ENCODE measurements around the gene NPAS3. TPM values are rescaled to one million over a fixed set of nuclear protein-coding genes. Genes with fewer than 3 reads are reported as not detected.

The NPAS3 gene
- total RNA-seq, 1 donor from 2014 or later = not detected

DNA sequence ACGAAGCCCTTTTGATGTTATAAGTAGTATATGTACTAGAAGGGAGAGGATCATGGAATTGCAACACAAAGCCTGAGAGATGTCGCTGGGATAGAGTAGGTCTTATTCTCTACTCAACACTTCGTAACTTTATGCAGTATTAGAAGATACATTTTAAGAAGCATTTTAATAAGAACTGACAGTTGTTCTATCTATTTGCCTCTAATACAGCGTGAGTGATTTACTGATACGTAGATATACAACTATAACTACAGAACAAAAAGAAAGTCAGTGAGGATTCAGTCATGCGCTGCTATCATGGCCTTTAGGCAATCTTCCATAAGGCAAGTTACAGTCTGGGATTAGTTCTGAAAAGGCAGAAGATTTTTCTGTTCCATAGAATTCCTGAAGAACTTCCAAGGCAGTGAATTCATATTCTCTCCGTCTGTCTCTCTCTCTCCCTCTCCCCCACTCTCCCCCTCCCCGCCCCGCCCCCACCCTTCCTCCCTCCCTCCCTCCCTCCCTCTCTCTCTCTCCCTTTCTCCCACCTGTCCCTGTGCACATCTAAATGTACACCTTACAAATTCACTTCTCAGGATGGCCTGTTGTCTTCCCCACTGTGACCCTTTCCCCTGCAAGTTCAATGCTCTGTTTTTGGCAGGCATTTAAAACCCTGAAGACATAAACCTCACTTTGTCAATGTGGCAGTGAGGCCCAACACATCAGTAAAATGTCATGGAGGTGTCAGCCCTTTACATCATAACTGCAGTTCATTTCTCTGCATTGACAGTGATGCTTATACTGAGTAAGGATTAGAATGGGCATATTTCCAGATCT is 541.6 kb downstream of the NPAS3 start:
- peaks cover 56% of the 10 kb centered on the region for H3K4me1 ChIP-seq
- no peak for DNase-seq (ENCODE audit: low spot score)
- H3F3A ChIP-seq (ENCODE audit: low read depth) = peaks cover 14% of the 10 kb centered on the region
- peak overlapping the region; percentile 38 for H3K4me2 ChIP-seq
- H3K4me3 ChIP-seq = no peak overlapping the region
- TF ChIP-seq EZH2 (IDR thresholded peaks at IDR 0.05) (no peak), EZH2phosphoT487 (IDR thresholded peaks at IDR 0.05) (no peak)
- TF ChIP-seq, protein P1, sequence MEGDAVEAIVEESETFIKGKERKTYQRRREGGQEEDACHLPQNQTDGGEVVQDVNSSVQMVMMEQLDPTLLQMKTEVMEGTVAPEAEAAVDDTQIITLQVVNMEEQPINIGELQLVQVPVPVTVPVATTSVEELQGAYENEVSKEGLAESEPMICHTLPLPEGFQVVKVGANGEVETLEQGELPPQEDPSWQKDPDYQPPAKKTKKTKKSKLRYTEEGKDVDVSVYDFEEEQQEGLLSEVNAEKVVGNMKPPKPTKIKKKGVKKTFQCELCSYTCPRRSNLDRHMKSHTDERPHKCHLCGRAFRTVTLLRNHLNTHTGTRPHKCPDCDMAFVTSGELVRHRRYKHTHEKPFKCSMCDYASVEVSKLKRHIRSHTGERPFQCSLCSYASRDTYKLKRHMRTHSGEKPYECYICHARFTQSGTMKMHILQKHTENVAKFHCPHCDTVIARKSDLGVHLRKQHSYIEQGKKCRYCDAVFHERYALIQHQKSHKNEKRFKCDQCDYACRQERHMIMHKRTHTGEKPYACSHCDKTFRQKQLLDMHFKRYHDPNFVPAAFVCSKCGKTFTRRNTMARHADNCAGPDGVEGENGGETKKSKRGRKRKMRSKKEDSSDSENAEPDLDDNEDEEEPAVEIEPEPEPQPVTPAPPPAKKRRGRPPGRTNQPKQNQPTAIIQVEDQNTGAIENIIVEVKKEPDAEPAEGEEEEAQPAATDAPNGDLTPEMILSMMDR (IDR thresholded peaks at IDR 0.05) = no peak
- H3K27ac ChIP-seq = no peak overlapping the region
- H3K27me3 Mint-ChIP-seq (ENCODE audit: insufficient read depth, low read depth) = peaks cover 8% of the 10 kb centered on the region
- H3K4me1 Mint-ChIP-seq = peaks cover 67% of the 10 kb centered on the region
- H3K27me3 ChIP-seq = no peaks in the 10 kb centered on the region
- H2AFZ ChIP-seq (replicated peaks) = no peak overlapping the region
- H3K79me2 ChIP-seq (ENCODE audit: low read depth) = no peaks in the 10 kb centered on the region
- no peak overlapping the region for H3K27ac Mint-ChIP-seq
- peaks cover 5% of the 10 kb centered on the region for H4K20me1 ChIP-seq (ENCODE audit: low read depth)
- peaks cover 5% of the 10 kb centered on the region for H3K9me3 Mint-ChIP-seq
- H3K9ac ChIP-seq = no peak overlapping the region
- H3K9me3 ChIP-seq (ENCODE audit: low read depth) = no peaks in the 10 kb centered on the region
- H3K36me3 ChIP-seq = no peaks in the 10 kb centered on the region
- H3K36me3 Mint-ChIP-seq = no peaks in the 10 kb centered on the region
- H3K4me3 Mint-ChIP-seq = no peak overlapping the region

DNA sequence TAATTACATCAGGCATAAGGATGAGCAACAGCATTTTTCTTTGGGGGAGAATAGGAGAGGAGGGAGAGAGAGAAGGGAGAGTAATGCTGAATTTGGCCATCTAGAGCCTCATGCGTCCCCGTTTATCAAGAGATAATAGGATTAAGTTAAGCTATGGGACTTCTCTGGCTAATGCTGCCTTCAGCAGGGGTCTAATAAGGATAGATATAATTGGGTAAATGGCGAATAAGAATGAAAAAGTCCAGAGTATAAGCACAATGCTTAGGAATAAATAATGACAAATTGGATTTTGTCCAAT is 542.2 kb downstream of the NPAS3 start:
- TF ChIP-seq, protein P1 (IDR thresholded peaks at IDR 0.05) = no peak
- TF ChIP-seq EZH2 (IDR thresholded peaks at IDR 0.05) (no peak), EZH2phosphoT487 (IDR thresholded peaks at IDR 0.05) (peak; percentile 74)
- Histone ChIP-seq H3F3A (ENCODE audit: low read depth) (peaks cover 11% of the 10 kb centered on the region), H3K36me3 (no peaks in the 10 kb centered on the region), H3K9me3 (ENCODE audit: low read depth) (no peaks in the 10 kb centered on the region), H2AFZ (replicated peaks) (no peak overlapping the region), H3K4me1 (peaks cover 52% of the 10 kb centered on the region), H3K4me2 (peak overlapping the region; percentile 38), H3K27ac (no peak overlapping the region), H4K20me1 (ENCODE audit: low read depth) (peaks cover 5% of the 10 kb centered on the region), H3K79me2 (ENCODE audit: low read depth) (no peaks in the 10 kb centered on the region), H3K4me3 (no peak overlapping the region), H3K9ac (no peak overlapping the region), H3K27me3 (no peaks in the 10 kb centered on the region)
- H3K4me3 Mint-ChIP-seq = no peak overlapping the region
- peaks cover 8% of the 10 kb centered on the region for H3K27me3 Mint-ChIP-seq (ENCODE audit: insufficient read depth, low read depth)
- peaks cover 67% of the 10 kb centered on the region for H3K4me1 Mint-ChIP-seq
- peaks cover 1% of the 10 kb centered on the region for H3K36me3 Mint-ChIP-seq
- no peak overlapping the region for H3K27ac Mint-ChIP-seq
- H3K9me3 Mint-ChIP-seq = peaks cover 5% of the 10 kb centered on the region
- peak; percentile 37 for DNase-seq (ENCODE audit: low spot score)

DNA sequence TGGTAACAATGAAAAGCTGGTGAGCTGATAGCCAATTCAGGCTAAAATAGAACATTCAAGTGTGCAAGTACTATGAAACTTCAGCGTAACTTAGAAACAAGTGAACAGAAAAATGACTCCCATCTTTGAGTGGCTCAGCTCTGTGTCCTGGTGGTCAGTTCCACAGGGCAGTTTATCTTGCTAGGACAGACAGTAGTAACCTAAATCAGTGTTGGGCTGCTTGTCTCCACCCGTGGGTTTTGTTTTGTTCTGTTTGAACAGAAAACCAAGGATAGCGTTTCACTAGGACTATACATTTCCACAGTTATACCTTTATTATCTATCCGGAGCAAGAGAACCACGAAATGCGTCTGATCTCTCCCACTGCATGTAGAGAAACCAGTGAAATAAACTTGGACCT is 544.4 kb downstream of the NPAS3 start:
- Histone ChIP-seq H3K27ac (no peak overlapping the region), H2AFZ (replicated peaks) (no peak overlapping the region), H3K4me1 (peaks cover 42% of the 10 kb centered on the region), H3K9ac (no peak overlapping the region), H3F3A (ENCODE audit: low read depth) (peaks cover 4% of the 10 kb centered on the region), H3K4me2 (no peak overlapping the region), H3K9me3 (ENCODE audit: low read depth) (no peaks in the 10 kb centered on the region), H3K4me3 (no peak overlapping the region), H3K36me3 (no peaks in the 10 kb centered on the region), H3K79me2 (ENCODE audit: low read depth) (no peaks in the 10 kb centered on the region), H3K27me3 (no peaks in the 10 kb centered on the region), H4K20me1 (ENCODE audit: low read depth) (peaks cover under 1% of the 10 kb centered on the region)
- Mint-ChIP-seq H3K4me3 (no peak overlapping the region), H3K36me3 (peaks cover 1% of the 10 kb centered on the region), H3K4me1 (peaks cover 59% of the 10 kb centered on the region), H3K27me3 (ENCODE audit: insufficient read depth, low read depth) (peaks cover 6% of the 10 kb centered on the region), H3K9me3 (peaks cover 5% of the 10 kb centered on the region), H3K27ac (no peak overlapping the region)
- DNase-seq (ENCODE audit: low spot score) = no peak
- no peak for TF ChIP-seq EZH2 (IDR thresholded peaks at IDR 0.05)
- TF ChIP-seq, protein P1 (IDR thresholded peaks at IDR 0.05) = no peak
- no peak for TF ChIP-seq EZH2phosphoT487 (IDR thresholded peaks at IDR 0.05)
